GM12801 (cell line): ENCODE data around the gene DEGS2.

ENCODE experiments used
- CTCF ChIP-seq: IDR thresholded peaks from one replicate; pipeline ENCODE4 v1.5.1; 2011; ENCODE audit warnings: control low read depth; ENCODE audit not compliant: insufficient read length; ENCODE audit errors: extremely low read depth

The DEGS2 gene

DNA sequence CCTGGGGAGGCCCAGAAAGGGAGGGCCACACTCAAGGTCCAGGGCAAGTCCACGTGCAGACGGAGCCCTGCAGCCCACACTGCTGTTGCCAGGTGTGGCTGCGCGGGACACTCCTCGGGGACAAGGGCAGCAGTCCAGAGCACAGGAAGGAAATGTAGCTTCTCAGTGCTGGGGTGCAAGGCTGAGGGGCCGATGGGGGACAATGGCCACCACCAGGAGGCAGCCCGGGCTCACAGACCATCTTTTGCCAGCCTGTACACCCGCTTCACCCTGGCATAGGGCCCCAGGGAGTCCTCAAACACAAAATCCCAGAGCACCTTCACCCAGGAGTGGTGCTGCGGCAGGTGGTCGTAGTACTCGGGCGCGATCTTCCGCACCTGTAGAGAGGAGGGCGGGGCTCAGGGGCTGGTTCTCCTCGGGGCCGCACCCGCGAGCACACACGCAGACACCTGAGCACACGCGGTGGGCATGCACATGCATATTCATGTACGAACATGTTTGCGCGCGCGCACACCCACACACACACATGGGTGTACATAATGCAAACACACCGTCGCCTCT, 12.8 kb downstream of the DEGS2 start:
- TF ChIP-seq CTCF: no peak

GRCh38 chr14:100145682-100146464, 13.6 kb downstream of the DEGS2 start:
- no peak for TF ChIP-seq CTCF

DNA sequence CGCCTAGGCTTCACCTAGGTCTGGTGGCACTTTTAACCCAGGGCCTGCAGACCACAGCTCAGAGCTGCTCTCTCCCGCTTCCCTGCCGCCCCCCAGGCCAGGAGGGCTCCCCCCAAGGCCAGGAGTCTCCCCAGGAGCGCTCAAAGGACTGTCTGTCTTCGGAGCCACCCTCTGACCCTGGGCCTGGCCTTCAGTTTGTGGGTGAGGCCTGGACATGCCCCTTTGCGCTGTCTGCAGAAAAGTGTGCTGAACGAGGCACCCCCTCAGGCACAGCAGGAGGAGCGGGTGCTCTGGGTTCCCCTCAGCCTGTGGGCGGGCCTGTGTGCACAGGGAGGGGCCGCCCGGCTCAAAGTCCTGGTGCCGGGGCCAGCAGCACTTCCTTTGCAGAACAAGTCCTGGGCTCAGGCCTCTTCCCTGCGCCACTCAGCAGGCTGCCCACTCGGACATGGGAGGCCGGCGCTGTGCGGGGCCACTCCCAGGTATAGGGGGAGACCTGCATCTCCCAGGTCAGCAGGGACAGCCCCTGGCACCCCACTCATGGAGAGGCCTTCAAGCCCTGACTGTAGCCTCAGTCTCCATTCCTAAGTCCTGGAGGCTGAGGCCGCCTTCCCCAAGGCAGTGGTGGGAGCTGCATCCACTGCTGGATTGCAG, 14.3 kb downstream of the DEGS2 start:
- no peak for TF ChIP-seq CTCF

DNA sequence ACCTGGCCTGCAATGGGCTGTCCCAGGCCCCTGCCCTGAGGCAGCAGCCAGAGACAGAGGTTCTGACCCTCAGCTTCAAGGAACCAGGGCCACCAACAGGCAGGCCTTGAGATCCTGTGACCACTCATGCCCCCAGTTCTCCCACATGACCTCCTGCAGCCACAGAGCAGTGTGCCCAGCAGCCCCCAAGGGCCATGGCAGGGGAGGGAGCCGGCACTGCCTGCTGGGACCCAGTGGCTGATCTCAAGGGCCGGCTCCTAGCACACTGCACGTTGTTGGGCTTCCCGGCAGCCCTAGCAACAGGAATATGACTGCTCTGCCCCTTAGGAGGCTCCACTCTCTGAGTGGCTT, 14.8 kb downstream of the DEGS2 start:
- TF ChIP-seq CTCF: no peak

DNA sequence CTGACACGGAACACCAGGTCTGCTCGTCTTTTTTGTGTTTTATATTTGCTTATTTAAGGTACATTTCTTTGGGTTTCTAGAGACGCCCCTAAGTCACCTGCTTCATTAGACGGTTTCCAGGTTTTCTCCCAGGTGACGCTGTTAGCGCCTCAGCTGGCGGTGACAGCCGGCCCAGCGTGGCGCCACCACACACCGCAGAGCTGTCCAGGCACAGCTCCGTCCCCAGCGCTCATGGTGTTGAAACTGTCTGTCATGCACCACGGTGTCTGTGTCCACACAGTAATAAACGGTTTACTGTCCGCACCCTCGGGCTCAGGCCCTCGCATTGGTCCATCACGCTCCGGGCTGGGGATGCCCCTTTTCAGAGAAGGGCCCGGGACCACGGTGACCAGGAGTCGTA, 15.5 kb downstream of the DEGS2 start:
- TF ChIP-seq CTCF: no peak

GRCh38 chr14:100143523-100143922, 15.9 kb downstream of the DEGS2 start:
- no peak for TF ChIP-seq CTCF

GRCh38 chr14:100142073-100143040, 17.1 kb downstream of the DEGS2 start:
- no peak for TF ChIP-seq CTCF
